Fibroblast of mammary gland (primary cell): ENCODE measurements around the gene TGM4.

Experiments used
- DNase-seq: peaks from one replicate; pipeline ENCODE4 v3.0.0-alpha.2; 2010; ENCODE audit warnings: low read depth
- H3K4me3 ChIP-seq: 2 replicates; pipeline ENCODE4 v1.5.1; 2011; ENCODE audit warnings: low read depth, mild to moderate bottlenecking, low read length, moderate library complexity; ENCODE audit not compliant: control insufficient read depth
- CTCF ChIP-seq: conservative IDR thresholded peaks from 2 replicates; pipeline ENCODE4 v1.5.1; 2011; ENCODE audit warnings: low read depth, low read length, inconsistent platforms; ENCODE audit not compliant: control insufficient read depth, insufficient read depth

TGM4 gene

GRCh38 chr3:44890258-44890657 lies 15.8 kb downstream of the TGM4 start:
- peak; percentile 41 for DNase-seq
- no peak overlapping the region for H3K4me3 ChIP-seq

DNA sequence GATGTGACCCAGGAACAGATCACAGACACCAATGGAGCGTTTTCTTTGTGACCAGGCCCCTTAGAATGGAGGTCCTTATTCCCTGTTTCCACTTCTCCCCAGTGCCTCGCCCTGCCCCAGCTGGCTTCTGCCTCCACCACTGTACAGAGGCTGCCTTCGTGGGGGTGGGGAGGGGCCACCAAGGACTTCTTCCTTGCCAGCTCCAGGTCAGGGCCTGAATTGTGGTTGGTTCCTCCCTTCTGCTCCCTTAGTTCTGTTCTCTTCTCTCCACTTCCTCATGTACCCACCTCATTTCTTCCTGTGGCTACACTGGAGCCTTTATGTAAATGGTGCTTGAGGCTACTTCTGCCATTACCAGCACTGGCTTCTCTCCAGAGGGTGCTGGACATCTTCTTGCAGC lies 16.4 kb downstream of the TGM4 start:
- DNase-seq, result no peak
- H3K4me3 ChIP-seq, result no peak overlapping the region
- no peak for TF ChIP-seq CTCF

More at GRCh38 chr3:44890258-44890657, 15.8 kb downstream of the TGM4 start:
- TF ChIP-seq CTCF, result no peak

DNA sequence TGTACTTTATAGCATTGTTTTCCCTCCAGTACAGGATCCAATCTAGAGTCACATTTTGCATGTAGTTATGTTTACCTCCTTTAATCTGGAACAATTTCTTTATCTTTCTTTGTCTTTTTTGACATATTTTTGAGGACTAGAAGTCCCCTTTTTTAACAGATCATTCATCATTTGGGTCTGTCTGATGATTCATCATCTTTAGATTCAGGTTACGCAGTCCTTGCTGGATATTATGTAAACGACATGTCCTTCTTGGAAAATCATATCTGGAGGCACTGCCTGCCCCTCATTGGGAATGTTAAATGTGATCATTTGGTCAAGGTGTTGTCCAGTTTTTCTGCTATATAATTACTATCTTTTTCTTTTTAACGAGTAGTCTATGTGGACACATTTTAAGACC lies 18.3 kb downstream of the TGM4 start:
- no peak overlapping the region for H3K4me3 ChIP-seq
- DNase-seq, result peak; percentile 78
- no peak for TF ChIP-seq CTCF

- DNase-seq, result peak; percentile 89
- H3K4me3 ChIP-seq, result no peak overlapping the region
- TF ChIP-seq CTCF, result no peak
Measured at GRCh38 chr3:44893097-44893496, 18.7 kb downstream of the TGM4 start.

- DNase-seq, result no peak
- no peak for TF ChIP-seq CTCF
- H3K4me3 ChIP-seq, result no peak overlapping the region
Measured at GRCh38 chr3:44894485-44894884, 20.1 kb downstream of the TGM4 start.

DNA sequence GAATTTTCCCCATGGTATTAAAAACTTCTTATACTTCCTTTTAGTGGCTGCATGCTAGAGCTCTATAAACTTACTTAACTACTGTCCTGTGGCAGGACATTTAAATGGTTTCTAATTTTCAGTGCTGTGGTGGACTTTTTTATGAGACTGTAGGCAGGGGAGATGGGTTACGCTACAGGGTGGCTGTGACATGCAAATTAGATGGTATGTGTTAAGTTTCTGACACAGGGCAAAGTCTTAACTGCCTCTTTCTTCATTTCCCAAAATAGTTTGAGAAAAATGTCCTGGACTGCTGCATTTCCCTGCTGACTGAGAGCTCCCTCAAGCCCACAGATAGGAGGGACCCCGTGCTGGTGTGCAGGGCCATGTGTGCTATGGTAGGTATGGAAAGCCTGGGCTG lies 22.0 kb downstream of the TGM4 start:
- H3K4me3 ChIP-seq, result no peak overlapping the region
- TF ChIP-seq CTCF, result no peak
- DNase-seq, result no peak
